ENCODE data around the gene TARS3.
"Not testable (repeated sequence)": the region's sequence is repeated elsewhere in the genome, so short reads cannot be mapped to it uniquely, and the experiment has no call there.

TARS3 gene

DNA sequence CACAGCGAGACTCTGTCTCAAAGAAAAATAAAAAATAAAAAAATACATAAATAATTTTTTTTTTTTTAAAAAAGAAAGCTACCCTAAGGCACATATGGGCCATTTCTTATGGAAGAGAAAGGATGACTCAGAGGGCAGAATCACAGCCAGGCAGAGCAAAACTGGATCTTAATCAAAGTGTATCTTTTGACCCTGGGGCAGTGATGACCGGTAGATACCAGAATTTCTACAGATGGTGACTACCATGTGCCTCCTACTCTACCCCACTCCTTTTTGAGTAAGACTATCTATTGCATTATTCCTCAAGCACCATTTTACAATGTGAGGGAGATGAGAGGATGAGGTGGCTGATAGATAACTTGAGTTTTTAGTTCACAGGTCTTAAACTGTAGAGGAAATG is 26.0 kb downstream of the TARS3 start:
- DNase-seq (ENCODE audit: low spot score), result no peak

DNA sequence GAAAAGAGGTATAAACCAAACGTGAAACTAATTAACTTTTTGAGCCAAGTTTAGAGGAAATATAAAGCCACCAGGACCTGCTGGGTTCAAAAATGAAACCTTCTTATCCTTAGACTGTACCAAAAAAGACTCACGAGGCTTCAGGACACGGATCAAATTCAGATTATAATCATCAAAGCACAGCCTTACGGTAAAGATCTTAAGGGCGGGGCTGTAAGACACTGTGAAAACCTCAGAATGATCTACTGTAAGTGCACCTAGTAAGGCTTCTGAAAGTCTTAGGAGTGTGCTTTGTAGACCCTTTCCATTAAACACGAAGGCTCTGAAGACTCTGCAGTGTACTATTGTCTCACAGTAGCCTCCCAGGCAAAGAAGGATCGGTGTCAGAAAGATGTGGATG is 26.8 kb downstream of the TARS3 start:
- DNase-seq (ENCODE audit: low spot score), result no peak

DNA sequence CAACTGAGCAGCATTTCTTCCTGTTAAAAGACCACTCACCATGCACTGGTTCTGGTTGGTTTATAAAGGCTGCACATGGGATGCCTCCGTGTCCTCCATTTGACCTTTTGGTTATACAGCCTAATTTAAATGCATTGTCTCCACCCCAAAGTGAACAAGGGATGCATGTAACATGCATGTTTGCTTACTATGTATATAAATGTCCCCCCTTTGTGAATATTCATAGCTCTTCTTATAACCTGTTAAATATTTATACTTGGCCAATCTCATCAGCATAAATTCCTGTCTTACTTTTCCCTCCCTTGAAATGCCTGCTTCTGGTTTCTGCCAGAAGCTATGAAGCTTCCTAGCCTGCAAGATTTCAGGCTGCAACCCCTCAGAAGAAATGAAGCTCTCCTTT is 27.4 kb downstream of the TARS3 start:
- DNase-seq (ENCODE audit: low spot score), result no peak

DNA sequence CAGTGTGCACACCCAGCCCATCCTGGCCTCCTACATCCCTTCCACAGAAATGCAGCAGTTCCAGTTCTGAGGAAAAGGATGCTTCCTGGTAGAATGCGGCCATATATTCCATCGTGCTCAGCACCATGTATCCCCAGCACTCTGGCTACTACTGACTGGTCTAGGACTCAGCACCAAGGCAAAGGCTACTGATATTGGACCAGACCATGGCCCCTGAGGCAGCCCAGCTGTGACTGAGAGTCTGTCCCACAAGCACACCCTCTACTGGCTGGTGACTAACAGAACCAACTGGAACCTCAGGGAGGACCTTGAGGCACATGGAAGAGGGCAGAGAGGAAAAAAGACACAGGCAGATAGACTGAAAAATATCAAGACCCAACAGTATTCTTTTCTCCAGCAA is 30.0 kb downstream of the TARS3 start:
- no peak for DNase-seq (ENCODE audit: low spot score)

DNA sequence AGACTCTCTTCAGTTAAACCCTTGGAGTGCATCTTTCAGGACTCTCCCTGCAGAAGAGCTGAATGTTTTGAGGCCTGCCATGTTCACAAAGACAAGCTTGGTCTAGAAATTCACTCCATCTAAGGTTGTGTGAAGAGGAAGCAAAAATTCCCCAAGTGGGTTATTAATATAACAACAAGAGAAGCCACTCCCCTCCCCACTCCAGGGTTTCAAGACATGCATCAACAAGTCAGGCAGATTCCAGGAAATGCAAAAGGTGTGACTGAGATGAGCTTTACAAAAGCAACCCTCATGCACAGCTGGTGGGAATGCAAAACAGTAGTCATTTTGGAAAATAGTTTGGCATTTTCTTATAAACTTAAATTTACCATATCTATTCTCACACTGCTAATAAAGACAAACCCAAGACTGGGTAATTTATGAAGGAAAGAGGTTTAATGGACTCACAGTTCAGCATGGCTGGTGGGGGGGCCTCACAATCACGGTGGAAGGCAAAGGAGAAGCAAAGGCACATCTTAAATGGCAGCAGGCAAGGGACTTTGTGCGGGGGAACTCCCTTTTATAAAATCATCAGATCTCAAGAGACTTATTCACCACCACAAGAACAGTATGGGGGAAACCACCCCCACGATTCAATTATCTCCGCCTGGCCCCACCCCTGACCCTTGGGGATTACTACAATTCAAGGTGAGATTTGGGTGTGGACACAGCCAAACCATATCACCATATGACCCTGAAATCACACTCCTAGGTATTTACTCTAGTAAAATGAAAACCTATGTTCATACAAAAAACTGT is 31.3 kb downstream of the TARS3 start:
- DNase-seq (ENCODE audit: low spot score), result no peak

DNA sequence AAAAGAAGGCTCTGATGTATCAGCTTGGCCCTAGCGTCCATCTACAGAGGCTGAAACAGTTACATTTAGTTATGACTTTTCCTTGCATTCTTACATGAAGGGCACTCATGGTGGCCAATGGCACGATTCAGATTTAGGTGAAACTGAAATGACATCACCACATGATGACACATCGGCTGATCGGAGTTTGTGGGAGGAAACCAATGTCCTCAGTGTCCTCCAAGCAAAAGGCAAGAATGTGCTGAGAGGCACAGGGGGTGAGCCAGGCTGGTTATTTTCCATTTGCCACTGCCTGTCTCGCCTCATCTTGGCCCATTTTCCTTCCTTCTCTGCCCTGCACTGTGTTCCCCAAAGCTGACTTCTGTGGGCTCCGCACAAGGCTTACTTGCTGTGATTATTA is 34.4 kb downstream of the TARS3 start:
- DNase-seq (ENCODE audit: low spot score), result no peak

DNA sequence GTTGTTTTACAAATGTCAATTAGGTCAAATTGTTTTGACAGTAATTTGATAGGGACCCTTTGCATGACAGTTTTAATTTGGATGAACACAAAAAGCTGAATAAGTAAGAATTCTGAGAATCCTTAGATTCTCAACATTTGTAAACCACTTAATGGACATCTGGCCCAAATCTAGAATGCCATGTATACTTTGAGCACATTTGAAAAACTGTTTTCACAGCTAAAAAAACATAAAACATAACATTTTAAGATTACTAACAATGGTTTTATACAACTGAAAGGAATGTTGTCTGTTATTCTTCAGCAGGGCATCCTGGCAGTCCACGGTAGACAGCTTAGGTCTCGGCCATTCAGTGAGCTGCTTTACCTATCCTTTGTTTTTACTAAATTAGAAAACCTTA is 37.6 kb downstream of the TARS3 start:
- DNase-seq (ENCODE audit: low spot score), result no peak

DNA sequence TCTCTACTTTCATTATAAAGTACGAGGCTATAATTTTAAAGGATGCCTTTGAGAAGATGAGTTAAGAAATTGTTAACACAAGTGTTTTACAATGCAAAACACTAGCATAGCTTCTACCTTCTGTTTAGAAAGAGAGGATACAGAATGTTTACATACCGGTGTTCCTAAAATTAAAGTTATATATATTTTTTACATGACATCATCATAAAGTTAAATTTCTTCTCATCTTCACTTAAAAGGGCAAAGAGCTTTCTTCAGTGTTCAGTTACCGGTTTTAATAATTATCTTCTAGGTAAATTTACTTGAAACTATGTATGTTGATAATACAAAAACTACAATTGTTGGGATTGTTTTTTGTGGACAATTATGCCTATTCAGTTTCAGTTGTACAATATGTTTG is 39.4 kb downstream of the TARS3 start:
- no peak for DNase-seq (ENCODE audit: low spot score)

DNA sequence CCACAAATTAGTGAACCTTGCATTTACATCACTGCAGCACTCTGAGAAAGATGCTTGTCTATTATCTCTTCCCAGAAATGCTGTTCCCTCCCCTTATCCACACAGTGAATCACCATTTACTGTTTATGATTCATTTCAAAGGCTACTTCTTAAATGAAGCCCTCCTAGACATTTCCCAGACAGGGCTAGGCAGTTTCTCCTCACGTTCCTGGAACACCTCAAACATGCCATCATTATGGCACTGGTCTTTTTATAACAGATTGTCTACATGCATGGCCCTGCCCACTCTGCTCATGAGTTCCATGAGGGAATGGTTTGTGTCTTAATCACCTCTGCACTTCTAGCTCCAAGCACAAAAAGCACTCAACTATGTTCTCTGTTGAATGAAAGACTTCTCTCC is 39.9 kb downstream of the TARS3 start:
- DNase-seq (ENCODE audit: low spot score), result no peak

DNA sequence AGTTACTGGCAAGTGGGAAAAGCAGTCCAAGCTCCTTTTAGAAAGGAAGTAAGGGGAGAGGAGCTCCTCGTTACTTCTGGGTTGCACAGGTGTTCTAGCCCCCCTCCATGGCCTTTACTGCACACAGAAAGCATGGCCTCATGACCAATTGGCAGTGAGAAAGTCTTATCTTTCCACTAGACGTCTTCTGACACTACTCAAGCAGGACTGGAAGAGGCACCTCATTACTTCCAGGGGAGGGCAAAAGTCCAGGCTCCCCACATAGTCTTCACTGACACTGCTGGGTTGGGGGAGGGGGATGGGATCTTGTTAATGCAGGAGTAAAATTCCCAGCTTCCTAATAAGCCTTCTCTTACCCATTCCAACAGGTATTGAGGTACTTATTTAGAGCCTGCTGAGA is 44.5 kb downstream of the TARS3 start:
- no peak for DNase-seq (ENCODE audit: low spot score)

DNA sequence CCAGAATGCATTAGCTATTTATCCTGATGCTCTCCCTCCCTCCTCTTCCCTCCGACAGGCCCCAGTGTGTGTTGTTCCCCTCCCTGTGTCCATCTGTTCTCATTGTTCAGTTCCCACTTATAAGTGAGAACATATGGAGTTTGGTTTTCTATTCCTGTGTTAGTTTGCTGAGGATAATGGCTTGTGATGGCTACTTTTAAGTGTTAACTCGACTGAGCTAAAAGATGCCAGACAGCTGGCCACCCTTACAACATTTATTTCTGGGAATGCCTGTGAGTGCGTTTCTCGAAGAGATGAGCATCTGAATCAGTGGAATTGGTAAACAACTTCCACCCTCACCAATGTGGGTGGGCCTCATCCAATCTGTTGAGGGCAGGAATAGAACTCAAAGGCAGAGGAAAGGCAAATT is 47.3 kb downstream of the TARS3 start:
- DNase-seq (ENCODE audit: low spot score), result no peak

DNA sequence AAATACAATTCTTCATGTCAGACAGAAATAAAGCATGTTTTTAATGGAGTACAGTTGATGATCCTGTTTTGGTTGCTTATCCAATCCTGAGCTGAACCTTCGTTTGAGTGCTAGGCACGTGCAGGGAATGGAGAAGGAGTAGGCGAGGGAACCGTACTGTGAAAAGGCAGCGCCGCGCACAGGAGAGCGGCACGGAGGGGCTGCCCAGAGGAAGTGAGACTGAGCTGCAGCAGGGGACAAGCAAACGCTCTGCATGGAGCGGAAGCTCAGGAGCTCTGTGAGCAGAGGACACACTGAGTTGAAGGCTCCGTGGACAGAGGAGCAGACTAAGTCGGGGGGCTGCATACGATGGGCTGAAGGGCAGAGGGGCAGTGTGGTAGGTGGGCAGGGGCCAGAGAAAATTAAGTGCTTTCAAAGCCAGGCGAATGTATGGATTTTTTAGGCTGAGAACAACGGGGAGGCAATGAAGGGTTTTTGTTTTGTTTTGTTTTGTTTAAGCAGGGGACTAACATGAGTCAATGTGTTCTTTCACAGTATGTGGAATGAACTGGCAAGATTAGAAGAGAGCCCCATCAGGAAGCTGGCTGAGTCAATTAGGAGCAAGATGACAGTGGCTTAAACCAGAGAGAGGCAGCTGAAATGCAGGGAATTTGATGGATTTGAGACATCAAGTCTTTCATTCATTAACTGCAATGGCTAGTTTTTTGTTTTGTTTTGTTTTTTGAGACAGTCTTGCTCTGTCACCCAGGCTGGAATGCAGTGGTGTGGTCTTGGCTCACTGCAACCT is 48.3 kb downstream of the TARS3 start:
- DNase-seq (ENCODE audit: low spot score), result peak; percentile 66

DNA sequence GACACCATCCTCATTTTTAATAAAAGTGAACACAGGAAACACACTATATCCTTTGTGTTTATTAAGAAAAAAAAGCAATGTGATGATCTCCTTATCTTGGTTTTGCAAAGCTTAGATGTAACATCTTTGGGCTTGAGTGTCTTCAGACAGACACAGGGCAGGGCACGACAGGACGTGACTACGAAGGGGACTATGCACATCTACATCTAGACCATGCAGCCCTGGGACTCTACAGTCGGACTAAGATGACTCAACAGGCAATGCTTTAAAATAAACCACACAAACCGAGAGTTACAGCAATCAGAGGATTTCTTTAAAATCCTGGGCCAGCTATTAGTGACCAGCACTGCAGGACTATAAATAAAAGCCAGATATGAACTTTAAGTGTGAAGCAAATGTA is 49.3 kb downstream of the TARS3 start:
- no peak for DNase-seq (ENCODE audit: low spot score)

DNA sequence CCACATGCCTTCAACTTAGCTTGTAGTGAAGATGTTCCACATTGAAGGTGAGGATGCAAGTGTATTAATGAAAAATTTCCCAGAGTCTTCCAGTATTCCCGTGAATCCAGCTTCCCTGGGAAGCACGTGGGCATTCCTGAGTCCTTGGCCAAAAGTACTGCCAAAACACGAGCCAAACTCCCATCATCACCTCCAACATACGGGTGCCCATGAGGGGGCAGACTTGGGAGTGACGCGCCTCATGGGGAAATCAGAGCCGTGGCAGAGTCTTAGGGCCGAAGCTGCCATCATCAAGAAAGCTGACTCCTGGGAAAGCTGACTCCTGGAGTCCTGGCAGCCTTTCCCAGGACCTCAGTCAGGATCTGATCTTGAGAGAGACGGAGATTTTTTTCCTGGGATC is 52.0 kb downstream of the TARS3 start:
- no peak for DNase-seq (ENCODE audit: low spot score)

DNA sequence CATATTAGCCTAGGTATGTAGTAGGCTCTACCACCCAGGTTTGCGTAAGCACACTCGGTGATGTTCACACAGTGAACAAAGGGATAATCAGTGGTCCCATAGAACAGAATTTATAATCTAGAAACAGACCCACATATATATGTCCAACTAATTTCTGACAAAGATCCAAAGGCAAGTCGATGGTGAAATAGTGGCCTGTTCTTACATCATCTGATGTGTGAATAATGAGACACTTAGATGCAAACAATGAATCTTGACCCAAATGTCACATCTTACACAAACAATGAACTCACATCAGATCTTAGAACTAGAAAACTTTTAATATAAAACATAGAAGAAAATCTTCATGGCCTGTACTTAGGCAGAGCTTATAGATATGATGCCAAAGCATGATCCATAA is 54.5 kb downstream of the TARS3 start:
- DNase-seq (ENCODE audit: low spot score), result no peak

DNA sequence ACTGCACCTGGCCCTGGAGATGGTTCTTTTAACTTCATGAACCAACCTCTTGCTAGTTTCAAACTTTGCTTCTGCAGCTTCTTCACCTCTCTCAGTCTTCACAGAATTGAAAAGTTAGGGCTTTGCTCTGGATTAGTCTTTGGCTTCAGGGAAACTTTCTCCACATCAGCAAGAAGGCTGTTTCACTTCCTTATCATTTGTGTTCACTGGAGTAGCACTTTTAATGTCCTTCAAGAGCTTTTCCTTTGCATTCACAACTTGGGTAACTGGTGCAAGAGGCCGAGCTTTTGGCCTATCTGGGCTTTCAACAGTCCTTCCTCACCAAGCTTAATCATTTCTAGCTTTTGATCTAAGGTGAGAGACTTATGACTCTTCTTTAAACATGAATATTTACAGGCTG is 56.4 kb downstream of the TARS3 start:
- DNase-seq (ENCODE audit: low spot score), result no peak

DNA sequence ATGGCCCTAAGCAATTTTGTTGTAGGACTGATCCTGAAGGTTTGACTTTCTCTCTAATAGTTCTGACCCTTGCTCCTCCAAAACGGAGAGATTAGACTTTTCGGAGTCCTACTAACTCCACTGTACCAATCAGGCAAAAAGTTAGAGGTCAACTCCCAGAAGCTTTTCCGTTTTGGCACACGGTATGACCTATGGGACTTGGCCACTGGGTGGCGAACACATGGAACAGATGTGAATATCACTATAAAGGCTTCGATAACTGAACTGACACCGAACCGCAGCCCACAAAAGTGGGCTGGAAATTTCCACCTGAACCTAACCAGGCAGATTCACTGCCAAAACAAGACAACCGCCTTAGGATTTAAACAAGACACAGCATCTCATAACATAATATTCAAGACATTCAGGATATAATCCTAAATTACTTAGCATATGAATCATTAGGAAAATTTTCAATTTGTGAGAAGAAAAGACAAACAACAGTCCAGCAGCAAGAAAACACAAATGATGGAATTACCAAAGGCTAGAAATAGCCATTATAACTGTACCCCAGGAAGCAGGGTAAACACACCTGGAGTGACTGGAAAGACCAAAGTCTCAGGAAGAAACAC is 59.9 kb downstream of the TARS3 start:
- no peak for DNase-seq (ENCODE audit: low spot score)

DNA sequence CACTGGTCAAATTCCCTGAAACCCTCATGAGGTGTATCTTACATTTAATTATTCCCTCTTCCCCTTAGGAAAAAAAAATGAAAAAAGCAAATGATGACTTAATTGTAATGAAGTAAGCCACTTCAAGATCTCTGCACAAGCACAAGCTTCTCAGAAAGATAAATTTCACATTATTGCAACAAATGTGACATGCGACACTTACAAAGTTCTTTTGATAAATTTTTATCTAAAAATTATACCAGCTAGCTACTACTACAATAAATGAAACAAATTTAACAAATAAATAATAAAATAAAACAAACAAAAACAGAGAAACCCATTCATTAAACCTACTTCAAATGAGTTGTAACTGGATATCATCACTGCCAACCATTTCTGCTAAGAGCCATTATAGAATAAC is 62.1 kb downstream of the TARS3 start:
- DNase-seq (ENCODE audit: low spot score), result no peak

DNA sequence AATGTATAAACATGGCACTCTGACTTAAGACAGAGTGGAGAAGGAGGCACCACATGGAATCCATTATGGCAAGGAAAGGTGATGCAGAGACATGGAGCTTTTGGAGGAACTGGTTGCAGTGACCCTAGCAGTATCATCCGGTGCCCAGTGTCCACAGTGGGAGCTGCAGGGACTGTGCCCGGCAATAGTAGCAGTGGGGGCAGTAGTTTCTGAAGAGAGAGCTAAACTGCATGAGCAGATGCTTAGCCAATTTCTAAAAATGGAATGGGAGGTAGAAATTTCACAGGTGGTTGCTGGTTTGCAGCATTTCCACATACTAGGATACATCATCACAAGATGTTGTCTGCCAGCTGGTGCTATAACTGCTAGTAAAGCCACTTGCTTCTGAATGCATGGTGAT is 64.3 kb downstream of the TARS3 start:
- DNase-seq (ENCODE audit: low spot score), result no peak

DNA sequence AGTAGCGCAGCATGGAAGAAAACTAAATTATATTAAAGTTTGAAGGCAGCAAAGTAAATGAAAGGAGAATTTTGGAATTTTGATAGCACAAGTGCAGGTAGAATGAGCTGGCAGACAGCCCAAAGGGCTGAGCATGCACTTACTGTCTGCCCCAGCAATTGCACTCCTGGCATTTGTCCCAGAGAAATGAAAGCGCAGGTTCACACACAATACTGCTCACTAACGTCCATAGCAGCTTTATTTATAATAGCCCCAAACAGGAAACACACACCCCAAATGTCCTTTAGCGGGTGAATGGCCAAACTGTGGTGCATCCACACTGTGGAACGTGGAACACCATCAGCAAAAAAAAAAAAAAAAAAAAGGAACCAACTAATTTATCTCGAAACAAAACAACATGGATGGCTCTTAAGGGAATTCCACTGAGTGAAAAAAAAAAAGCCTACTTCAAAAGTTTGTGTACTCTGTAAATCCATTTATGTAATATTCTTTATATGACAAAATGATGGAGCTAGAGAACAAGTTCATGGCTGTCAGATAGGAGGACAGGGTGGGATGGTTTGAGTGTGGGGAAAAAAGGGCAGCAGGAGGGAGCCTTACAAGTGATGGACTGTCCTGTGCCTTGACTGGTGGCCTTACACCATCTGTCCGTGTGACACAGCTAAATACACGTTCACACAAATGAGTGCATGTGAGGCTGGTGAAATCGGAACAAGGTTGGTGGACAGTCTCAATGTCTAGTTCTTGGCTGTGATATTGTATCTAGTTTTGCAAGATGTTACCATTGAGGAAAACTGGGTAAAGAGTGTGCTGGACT is 66.1 kb downstream of the TARS3 start:
- DNase-seq (ENCODE audit: low spot score), result no peak

DNA sequence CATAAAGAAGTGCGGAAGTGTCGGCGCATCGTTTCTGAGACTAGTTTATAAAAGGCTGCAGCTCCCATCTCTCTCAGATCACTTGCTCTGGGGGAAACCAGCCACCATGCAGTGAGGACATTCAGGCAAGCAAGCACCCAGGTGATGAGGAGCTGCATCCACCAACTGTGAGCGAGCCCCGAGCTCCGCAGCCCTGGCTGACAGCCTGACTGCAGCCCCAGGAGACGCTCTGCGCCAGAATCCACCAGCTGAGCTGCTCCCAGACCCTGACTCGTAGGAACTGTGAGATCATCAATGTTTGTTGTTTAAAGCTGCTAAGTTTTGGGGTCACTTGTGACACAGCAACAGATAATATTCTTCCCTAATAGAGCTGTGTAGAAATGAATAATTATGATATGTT is 67.1 kb downstream of the TARS3 start:
- no peak for DNase-seq (ENCODE audit: low spot score)

DNA sequence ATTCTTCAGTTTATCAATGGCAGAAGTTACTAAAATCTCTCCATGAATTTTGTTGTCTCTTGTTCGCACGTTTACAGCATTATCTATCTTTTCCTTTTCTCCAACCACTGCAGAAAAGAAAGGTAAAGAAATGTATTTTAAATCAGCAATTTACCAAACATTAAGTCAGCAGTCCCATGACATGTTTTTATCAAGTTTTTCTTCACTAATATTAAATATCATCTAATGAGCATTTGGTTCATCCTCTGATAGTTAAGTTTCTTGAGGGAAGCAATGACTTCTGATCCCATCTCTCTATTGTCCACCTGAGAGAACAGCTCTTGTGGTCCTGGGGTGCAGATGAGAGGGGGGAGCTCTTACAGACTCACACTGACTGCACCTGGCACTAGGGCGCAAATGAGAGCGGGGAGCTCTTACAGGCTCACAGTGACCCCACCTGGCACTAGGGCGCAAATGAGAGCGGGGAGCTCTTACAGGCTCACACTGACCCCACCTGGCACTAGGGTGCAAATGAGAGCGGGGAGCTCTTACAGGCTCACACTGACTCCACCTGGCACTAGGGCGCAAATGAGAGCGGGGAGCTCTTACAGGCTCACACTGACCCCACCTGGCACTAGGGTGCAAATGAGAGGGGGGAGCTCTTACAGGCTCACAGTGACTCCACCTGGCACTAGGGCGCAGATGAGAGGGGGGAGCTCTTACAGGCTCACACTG is 69.5 kb downstream of the TARS3 start:
- DNase-seq (ENCODE audit: low spot score), result not testable (repeated sequence)
